HG02759 (cell line): Measurements from ENCODE around the gene SNX6.
"Not testable (repeated sequence)": the region's sequence is repeated elsewhere in the genome, so short reads cannot be mapped to it uniquely, and the experiment has no call there.

Experiments used
- ATAC-seq: cut with Tn5 transposase; IDR thresholded peaks from one replicate; pipeline ENCODE4 v1.9.1; 2021; ENCODE audit warnings: mild to moderate bottlenecking, moderate library complexity; ENCODE audit not compliant: unreplicated experiment

The SNX6 gene

DNA sequence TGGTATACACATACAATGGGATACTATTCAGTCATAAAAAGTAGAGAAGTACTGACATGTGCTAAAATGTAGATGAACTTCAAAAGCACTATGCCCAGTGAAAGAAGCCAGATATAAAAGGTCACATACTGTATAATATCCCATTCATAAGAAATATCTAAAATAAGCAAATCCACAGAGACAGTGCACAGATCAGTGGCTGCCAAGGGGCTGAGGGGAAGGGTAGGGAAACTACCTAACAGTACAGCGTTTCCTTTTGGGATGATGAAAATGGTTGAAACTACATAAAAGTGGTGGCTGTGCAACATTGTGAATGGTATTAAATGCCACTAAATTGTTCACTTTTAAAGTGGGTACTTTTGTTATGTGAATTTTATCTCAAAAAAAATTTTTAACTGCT is 102.4 kb downstream of the SNX6 start:
- ATAC-seq, result no peak

- ATAC-seq, result not testable (repeated sequence)
Observed at GRCh38 chr14:34524216-34524615, 105.7 kb downstream of the SNX6 start.

DNA sequence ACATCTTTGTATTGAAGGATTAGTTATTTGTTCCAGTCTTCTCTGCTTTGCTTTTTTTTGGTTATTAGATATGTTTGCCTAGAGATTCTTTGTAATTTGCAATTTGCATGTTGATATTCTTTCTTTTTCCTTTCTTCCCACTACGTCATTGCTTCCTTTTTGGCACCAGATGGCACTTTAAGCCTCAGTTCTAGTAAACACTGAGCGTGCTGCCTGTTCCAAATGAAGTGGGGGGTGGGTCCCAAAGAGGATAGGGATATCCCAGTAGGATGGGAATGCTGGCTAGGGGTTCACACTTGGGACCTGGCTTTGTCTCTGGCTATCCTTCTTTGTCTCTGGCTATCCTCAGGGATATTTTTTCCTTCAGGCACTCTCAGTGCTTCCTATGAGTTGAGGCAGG is 107.5 kb downstream of the SNX6 start:
- no peak for ATAC-seq

GRCh38 chr14:34521071-34521470 is 108.9 kb downstream of the SNX6 start:
- ATAC-seq, result not testable (repeated sequence)

GRCh38 chr14:34520304-34520970 is 109.5 kb downstream of the SNX6 start:
- not testable (repeated sequence) for ATAC-seq
